Activated naive CD8-positive, alpha-beta T cell treated with anti-CD3 and anti-CD28 coated beads, Interleukin-2, amount 50 U/mL, for 16 hours (primary cell): ENCODE data around the gene GFRA1.
"Not testable (repeated sequence)": the region's sequence is repeated elsewhere in the genome, so short reads cannot be mapped to it uniquely, and the experiment has no call there.

Experiments
- DNase-seq: peaks from one replicate; pipeline ENCODE4 v3.0.0-alpha.2; 2020; ENCODE audit warnings: low read depth, low spot score

The GFRA1 gene

DNA sequence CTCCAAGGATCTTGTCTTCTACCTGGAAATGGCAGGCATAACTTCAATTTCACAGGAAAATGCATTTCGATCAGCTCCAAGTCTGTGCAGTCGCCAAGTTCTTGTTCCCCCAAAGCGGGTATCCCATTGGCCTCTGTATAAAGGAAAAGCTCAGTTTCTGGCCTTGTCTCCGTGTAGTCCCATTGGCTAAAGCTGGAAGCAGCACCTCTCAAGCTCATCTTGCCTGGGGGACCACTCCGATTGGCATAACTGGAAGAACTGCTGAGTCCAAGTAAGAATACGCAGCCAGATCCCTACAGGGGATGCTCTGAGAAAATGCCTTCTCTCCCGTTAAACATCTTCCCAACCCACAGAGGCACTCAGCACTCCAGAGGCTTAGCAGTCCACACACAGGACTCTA, 205.2 kb downstream of the GFRA1 start:
- DNase-seq: no peak

DNA sequence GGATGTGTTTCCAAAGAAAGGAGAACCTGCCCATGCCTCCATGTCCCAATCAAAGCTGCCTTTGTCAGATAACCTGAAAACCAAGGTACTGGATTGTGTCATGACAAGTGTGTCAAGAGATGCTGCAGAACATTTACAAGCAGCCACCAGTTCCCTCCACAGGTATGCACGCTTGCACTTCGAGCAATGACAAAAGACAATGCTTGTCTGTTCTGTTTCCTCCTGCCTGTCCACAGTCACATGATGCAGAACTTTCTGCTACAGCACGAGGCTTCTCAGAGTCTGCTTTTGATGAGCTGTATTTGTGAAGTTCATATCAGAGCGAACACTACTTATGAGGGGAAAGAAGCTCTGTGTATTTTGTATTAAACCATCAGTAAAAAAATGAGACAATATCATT, 209.9 kb downstream of the GFRA1 start:
- DNase-seq: no peak

DNA sequence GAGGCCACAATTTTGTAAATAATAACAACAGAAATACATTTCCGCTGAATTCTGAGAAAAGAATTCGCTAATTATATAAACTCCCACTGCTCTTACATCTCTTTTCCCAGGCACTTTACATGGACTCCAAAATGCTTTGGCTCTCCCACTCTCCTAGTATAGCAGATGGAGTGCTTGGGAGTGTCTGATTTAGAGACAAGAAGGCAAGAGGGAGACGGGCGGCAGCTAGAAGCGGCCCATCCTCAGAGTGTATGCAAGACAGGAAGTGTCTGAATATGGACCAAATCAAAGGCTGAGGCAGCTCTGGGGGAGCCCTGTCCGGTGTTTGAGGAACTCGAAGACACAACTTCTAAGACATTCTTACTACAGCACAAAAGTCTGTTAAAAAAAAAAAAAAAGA, 212.1 kb downstream of the GFRA1 start:
- DNase-seq: no peak

DNA sequence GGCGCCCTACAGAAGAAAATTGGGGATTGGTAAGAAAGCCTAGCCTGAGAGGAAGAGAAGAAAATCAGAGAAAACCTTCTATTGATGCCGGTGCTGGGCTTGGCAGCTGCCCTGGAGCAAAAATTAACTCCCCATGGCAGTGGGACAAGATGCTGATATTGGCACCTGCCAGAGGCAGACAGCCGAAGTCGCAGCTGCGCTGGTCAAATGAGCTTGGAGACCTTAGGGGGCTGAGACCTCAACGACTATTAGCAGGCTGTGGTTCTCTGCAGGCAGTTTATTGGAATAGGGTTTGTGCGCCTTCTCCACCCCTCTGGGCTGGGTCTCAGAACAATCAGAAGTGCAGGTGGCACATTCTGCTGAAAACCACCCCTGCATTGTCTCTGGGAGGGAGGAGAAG, 213.7 kb downstream of the GFRA1 start:
- no peak for DNase-seq

DNA sequence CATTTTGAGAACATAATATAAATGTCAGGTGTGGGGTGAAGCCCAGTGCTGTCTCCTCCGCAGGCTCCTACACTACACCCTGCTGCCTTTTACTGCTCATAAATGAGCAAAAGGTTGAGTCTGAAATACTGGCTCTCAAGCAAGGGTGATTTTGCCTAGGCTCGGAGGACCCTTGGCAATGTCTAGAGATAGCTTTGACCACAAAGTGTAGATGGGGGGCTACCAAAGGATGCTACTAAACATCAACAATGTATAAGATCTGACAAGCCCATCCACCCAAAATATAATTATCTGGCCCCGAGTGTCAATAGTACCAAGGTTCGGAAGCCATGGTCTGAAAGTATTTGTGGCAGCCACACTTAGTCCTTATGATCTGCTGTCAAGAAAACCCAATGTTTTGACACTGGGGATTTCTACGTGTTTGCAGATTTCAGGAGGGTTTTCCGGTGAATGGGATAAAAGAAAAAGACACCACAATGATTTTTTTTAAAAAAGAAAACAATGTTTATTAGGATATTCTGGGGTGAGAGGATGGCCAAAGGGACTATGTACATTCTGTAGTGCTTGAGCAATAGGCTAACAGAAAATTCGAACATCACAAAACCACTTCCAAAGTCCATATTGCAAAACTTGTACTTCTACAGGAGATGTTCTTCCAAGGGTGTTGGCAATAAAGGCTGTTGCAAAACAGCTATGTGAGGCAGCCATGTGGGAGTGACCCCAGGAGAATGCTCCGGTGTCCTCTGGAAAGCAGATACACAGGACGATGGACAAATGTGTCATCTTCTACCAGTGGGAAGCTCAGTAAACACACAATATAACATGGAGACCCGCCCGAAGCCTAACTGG, 216.3 kb downstream of the GFRA1 start:
- DNase-seq: no peak

DNA sequence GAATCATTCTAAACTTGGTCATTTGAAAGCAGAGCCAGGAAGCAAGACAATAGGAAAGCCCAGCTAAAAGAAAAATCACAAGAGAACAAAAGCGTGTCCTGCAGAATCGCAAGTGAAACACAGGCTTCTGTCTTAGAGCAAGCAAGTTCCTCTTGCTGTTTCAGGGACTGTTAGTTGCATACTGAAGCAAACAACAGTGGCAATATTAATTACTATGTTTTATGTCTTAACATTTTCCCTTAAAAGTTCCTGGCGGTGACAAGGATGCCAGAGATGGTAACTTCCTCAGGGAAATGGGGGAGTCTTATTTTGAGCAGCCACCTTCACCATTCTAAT, 217.1 kb downstream of the GFRA1 start:
- no peak for DNase-seq

DNA sequence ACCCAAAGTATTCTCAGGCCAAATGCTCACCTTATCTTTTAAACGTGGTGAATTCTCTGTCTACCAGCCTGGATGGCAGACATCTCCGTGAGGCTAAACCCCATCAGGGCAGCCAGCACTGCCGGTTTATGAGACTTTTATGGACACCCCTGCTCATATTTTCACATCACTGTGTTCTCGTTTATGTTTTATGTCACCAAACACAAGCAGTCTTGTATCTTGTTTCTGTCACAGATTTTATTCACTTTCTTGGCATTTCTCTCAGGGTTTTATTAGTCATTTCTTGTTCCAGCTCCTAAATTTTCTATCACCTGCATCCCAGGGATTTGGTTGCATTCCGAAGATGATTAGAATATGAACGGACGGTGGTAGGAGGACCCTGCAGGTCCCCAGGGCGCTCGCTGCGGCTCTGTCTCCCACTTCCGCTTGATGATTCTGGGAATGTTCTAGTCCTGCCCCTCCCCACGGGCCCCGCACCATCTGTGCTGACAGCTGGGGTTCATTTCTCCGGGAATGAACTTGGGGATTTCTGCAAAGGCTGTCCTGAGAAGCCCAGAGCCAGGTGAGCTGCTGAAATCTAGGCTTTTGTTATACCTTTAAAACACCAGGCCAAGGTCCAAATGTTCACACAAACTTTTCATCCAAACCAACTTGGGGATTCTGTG, 217.6 kb downstream of the GFRA1 start:
- no peak for DNase-seq

DNA sequence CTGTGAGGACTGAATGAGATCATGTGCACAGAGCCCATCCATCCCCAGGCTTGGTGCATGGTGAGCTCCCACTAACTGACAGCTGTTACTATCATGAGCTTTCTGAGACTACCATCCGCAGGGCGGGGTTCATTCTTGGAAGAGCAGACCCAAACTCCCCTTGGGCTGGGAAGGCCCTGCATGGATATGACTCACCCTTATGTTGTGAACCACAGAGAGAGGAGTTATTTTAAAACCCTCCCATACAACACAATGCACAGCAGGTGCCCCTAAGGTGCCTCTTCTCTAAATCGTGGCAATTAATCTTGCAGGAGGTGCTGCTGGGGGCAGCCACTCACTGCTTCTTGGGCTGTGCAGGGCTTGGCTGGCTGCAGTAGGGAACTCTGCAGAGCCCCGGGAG, 219.1 kb downstream of the GFRA1 start:
- no peak for DNase-seq

DNA sequence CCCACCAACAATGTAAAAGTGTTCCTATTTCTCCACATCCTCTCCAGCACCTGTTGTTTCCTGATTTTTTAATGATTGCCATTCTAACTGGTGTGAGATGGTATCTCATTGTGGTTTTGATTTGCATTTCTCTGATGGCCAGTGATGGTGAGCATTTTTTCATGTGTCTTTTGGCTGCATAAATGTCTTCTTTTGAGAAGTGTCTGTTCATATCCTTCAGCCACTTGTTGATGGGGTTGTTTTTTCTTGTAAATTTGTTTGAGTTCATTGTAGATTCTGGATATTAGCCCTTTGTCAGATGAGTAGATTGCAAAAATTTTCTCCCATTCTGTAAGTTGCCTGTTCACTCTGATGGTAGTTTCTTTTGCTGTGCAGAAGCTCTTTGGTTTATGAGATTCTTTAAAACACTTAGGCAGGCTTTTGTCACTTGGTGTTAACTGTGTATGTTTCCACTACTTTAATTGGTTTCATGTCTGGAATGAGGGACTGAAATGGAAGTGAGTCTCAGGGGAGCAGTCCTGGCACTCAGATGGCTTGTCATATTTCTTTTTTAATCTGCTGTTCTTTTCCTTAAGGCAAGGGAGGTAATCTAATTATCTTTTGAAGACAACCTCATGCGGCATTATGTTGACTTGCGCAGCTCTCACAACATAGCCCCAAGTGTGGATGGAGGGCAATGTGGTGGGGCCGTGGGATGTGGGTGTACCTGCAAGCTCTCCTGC, 219.8 kb downstream of the GFRA1 start:
- not testable (repeated sequence) for DNase-seq

DNA sequence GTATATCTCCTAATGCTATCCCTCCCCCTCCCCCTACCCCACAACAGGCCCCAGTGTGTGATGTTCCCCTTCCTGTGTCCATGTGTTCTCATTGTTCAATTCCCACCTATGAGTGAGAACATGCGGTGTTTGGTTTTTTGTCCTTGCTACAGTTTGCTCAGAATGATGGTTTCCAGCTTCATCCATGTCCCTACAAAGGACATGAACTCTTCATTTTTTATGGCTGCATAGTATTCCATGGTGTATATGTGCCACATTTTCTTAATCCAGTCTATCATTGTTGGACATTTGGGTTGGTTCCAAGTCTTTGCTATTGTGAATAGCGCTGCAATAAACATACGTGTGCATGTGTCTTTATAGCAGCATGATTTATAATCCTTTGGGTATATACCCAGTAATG, 220.5 kb downstream of the GFRA1 start:
- DNase-seq: not testable (repeated sequence)

DNA sequence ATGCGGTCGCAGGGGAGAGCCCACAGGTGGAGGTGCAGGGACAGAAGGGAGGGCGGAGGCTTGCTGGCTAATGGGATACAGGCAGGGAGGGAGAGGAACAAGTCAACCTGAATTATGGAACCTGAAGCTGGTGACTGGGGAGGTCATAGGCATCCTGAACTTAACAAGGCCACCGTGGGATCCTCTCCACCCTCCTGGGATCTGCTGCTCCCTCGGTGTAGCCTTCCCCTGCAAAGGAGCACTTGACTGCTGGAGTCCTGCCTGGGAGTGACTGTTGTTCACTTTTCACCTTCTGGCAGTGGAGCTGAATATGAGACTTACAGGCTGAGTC, 223.1 kb downstream of the GFRA1 start:
- no peak for DNase-seq

DNA sequence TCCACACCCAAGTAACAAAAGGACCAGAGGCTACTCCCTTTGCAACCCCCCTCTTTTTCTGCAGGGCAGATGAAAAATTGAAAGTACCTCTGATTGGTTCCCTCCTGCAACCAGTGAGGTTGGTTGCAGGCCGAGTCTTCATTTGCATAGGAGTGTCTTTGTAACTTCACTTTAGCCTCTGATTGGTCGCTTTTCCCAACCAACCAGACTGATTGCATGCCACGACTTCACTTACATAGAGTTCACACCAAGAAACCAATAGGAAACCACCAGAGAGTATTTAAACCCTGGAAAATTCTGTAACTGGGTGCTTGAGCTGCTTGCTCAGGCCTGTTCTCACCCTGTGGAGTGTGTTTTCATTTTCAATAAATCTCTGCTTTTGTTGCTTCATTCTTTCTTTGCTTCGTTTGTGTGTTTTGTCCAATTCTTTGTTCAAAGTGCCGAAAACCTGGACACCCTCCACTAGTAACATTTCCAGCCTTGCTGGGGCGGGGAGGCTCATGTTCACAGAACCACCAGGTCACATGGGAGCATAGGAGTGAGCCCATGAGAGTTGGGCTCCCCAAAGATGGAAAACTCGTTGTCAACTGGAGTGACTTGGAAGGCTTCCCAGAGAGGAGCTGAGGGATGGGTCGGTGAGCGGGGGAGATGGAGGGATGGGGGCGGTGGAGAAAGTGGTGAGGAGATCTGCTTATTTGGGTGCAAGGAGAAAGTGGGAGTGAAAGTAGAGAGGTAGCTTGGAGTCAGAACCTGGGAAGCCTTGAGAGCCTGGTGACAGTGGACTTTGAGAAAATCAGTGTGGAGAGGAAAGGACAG, 223.6 kb downstream of the GFRA1 start:
- no peak for DNase-seq

DNA sequence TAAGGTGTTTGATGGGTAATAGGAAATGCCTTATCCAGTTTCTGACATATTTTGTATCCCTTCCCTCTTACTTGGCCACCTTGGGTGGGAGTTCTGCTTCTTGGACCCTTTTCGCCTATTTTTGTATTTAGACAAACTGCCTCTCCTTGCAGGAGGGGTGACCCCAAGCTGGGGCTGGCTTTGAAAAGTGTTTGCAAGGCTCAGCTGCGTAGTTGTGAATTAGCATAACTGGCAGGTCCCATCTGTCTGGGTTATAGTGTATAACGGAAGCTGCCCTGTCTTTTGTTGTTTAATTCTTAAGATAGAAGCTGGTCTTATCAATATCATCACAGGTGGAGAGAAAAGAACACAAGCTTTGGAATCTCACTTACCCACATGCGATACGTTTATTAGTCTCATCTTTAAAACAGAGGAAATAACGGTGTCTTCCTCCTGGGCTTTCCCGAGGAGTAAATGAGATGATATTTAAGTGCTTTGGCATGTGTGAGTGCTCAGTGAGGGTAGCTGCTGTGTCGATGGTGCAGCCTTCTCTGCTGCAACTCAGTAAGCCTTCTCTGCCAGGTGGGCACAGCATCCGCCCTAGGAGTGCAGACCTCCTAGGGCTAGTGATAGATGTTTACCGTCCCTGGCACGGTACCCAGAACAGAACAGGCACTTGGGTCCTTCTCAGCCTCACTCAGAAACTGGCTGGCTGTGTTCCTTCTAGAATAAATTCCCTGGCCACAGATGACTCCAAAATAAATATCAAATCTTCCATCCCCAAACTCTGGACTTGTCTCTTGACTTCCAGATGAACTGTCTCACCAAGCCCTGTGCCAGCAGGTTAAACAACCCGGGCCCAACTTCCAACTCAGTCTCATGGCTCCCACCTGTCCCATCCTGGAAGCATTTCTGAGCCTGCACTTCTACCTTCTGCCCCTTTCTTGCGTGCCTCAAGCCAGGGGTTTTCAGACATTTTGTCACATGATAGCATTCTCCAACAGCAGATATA, 227.3 kb downstream of the GFRA1 start:
- no peak for DNase-seq

DNA sequence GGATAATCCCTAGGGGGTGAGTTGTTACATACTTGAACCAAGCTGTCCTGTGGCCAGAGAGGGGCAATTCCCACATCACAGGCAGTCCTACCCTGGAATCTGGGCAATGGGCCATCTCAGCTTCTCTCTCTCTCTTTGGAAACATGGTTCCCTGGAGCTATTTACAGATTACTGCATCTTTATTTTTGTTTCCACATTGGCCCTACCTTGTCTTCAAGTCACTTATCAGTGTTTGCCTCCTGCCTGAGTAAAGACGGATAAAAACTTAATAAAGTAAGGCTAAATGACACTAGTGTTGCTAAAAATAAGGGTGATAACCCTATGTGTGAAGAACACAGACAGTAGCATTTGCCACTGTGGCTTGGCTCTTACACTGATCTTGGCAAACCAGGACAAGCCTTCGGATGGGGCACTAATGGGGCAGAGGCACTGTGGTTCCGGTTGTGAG, 228.2 kb downstream of the GFRA1 start:
- no peak for DNase-seq

DNA sequence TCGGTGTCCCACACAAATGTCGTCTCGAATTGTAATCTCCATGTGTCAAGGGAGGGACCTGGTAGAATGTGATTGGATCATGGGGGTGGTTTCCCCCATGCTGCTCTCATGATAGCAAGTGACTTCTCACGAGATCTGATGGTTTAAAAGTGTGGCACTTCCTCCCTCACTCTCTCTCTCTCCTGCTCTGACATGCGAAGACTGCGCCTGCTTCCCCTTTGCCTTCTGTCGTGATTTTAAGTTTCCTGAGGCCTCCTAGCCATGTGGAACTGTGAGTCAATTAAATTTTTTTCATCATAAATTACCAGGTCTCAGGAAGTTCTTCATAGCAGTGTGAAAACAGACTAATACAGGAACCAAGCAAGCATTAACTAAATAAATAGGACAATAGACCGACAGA, 229.1 kb downstream of the GFRA1 start:
- DNase-seq: no peak

DNA sequence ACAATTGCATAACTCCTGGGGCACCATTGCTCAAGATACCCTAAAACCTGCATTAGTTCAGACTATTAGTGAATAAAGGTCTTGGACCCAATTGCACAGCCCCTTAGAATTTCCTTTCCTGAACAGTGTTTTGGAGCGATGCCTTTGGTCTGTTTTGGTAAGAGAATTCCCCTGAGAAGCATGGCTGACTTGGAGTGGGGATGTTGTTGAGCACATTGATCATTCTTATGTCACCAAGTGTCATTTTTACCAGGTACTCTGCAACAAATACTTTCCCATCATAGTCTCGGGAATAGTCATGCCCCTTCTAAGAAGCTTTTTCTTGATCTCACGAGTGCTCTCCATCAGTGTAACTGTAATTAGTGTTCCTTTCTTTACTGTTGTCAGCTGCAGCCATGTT, 229.7 kb downstream of the GFRA1 start:
- no peak for DNase-seq

DNA sequence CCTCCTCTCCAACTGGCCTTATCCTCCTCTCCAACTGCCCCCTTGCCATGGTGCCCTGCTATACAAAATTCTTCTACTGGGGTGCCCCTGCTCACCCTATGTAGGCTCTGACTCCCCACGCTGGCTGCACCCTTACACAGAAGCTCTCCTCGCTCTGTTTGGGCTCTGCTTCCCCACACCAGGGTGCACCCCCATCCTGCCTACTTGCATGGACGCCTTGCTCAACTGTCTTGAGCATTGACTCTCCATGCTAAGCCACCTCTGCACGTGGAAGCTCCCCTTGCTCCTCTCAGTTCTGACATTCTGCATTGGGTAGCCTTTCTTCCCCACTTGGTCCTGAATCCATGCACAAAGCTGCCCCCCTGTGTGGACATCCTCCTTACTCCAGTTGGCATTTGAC, 231.1 kb downstream of the GFRA1 start:
- no peak for DNase-seq

DNA sequence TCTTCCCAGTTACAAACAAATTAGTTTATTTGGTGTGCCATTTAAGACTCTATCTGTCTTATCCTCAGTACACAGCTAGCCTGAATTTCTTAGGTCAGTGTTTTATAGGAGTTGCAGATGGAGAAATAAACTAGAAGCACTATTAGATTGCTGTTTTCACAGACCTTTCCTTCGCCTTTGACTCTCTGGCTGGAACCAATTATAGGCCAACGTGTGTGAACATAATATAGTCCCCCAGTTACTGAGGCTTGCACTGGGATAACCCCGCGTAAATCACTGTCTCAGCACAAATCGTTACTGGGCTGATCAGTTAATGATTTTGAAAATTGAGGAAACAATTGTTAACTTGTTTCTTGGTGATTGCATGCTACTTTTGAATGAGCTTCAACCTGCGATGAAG, 233.4 kb downstream of the GFRA1 start:
- DNase-seq: no peak

DNA sequence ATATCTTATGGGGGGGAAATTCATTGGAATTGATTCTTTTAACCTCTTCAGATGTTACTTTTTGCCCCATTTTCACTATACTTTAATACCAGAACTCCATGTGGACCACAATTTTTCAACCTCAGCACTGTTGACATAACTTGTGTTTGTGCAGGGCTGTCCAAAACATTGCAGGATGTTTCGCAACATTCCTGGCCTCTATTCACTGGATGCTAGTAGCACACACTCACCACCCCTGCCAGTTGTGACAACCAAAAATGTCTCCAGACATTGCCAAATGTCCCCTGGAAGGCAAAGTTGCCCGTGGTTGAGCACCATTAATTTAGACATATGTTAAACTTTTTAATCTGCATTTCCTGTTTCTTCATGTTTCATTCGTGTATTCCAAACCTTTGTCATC, 234.7 kb downstream of the GFRA1 start:
- DNase-seq: no peak

DNA sequence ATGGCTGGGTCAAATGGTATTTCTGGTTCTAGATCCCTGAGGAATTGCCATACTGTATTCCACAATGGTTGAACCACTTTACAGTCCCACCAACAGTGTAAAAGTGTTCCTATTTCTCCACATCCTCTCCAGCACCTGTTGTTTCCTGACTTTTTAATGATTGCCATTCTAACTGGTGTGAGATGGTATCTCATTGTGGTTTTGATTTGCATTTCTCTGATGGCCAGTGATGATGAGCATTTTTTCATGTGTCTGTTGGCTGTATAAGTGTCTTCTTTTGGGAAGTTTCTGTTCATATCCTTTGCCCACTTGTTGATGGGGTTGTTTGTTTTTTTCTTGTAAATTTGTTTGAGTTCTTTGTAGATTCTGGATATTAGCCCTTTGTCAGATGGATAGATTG, 237.6 kb downstream of the GFRA1 start:
- not testable (repeated sequence) for DNase-seq

DNA sequence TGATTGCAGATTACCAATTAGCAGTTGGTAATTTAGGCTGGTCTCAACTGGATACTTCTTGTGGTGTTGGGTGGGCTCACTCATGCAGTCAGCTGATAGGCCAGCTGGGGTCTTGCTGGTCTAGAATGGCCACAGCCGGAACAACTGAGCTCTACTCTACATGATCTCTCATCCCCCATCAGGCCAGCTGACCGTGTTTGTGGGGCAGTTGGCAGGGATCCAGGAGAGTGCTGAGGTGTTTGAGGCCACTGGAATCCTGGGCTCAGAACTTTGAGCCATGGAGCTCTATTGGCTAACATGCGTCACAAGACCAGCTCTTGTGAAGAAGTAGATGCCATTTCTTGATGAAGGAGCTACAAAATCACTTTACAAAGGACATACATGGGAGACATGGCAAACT, 242.4 kb downstream of the GFRA1 start:
- no peak for DNase-seq
